Psoas muscle (tissue), 8 donors: ENCODE results near the gene MIEN1. TPM values are rescaled to one million over a fixed set of nuclear protein-coding genes. Genes with fewer than 3 reads are reported as not detected.

Source experiments
- ATAC-seq, 4 donors: fragments of 200-7000 bp; cut with Tn5 transposase; one replicate each; pipeline ENCODE4 v1.9.1; 2020; ENCODE audit warnings: moderate library complexity in 3 of 4, mild to moderate bottlenecking in 2 of 4
- DNase-seq, 2 donors: peaks; one replicate each; pipeline ENCODE4 v3.0.0-alpha.2; 2020
- H3K27ac ChIP-seq: fragments of 200-600 bp; one replicate; pipeline ENCODE4 v1.8.0; 2022
- H3K27me3 ChIP-seq, 3 donors: fragments of 200-600 bp in 1 of 3; one replicate each; pipeline versions ENCODE4 v1.6.1 to v1.8.0; 2013 to 2022; ENCODE audit warnings: low read length in 2 of 3, mild to moderate bottlenecking in 2 of 3, moderate library complexity in 1 of 3; ENCODE audit not compliant: insufficient read depth in 3 of 3
- H3K36me3 ChIP-seq, 2 donors: fragments of 200-600 bp in 1 of 2; one replicate each; pipeline versions ENCODE4 v1.6.1 to v1.8.0; 2013 to 2022; ENCODE audit warnings: low read depth in 1 of 2, mild to moderate bottlenecking in 1 of 2, moderate library complexity in 1 of 2; ENCODE audit not compliant: insufficient read depth in 1 of 2
- H3K4me1 ChIP-seq: fragments of 200-600 bp; one replicate; pipeline ENCODE4 v1.8.0; 2022
- H3K4me3 ChIP-seq: fragments of 200-600 bp; one replicate; pipeline ENCODE4 v1.8.0; 2022; ENCODE audit warnings: mild to moderate bottlenecking
- H3K9me3 ChIP-seq: fragments of 200-600 bp; one replicate; pipeline ENCODE4 v1.8.0; 2022
- WGBS, 3 donors: extraction: QIAGEN DNeasy Blood & Tissue Kit; methylation state at CpG; one replicate each; pipeline versions ENCODE4 v1.1.6 to v1.1.7; 2013; 5-methylcytosine and 5-hydroxymethylcytosine counted together
- intact Hi-C, 2 donors: fragments of 100-400 bp; cut with DNase I; formaldehyde crosslinking; loops; one replicate each; pipeline versions ENCODE4 v1.11.0 to v1.14.2; 2022
- polyA plus RNA-seq, 3 donors: library from polyadenylated mRNA; stranded (reverse); fragments of 200-250 nt; gene quantifications; one replicate each; pipeline ENCODE4 v1.2.3, GENCODE V29; 2013
- total RNA-seq, 4 donors: library from RNA; stranded (reverse); fragmentation: NEBNext Ultra II Directional in 2 of 4; extraction: Animal tissue kit (Norgen Biotek cat#: 25700) in 2 of 4; gene quantifications; one replicate each; pipeline versions ENCODE4 v1.2.1 to v1.2.4, GENCODE V29; 2021 to 2023
- TF ChIP-seq, protein P1 (sequence below): fragments of 200-600 bp; IDR thresholded peaks from one replicate; pipeline ENCODE4 v1.8.0; 2022; ENCODE audit warnings: antibody characterized with exemption
- donor health status: healthy with polysubstance abuse.
- donor health status: DM: no; HTN: no; CAD: no; lungs with moderate emphysema.
- donor health status: Bipolar disorder and iron deficiency.
- donor health status: healthy.
- donor health status: DM: yes; HTN: yes; CAD: no.
- donor health status: DM: no; HTN: no; CAD: no.
- donor health status: DM: no; HTN: no; CAD: no.
- donor health status: DM: yes; HTN: yes; CAD: no.

The MIEN1 gene
- total and polyA plus RNA-seq, 7 donors, result 28.2 to 83.9 (median 42.6) TPM

- ATAC-seq (no peak), DNase-seq (no peak)
- H3K27me3 ChIP-seq, result peaks cover 0 to 10% (median 3%) of the 10 kb centered on the region in 3 donors
- H3K36me3 ChIP-seq, result no peaks in the 10 kb centered on the region
- no peaks in the 10 kb centered on the region for H3K4me1 ChIP-seq
- TF ChIP-seq, protein P1, sequence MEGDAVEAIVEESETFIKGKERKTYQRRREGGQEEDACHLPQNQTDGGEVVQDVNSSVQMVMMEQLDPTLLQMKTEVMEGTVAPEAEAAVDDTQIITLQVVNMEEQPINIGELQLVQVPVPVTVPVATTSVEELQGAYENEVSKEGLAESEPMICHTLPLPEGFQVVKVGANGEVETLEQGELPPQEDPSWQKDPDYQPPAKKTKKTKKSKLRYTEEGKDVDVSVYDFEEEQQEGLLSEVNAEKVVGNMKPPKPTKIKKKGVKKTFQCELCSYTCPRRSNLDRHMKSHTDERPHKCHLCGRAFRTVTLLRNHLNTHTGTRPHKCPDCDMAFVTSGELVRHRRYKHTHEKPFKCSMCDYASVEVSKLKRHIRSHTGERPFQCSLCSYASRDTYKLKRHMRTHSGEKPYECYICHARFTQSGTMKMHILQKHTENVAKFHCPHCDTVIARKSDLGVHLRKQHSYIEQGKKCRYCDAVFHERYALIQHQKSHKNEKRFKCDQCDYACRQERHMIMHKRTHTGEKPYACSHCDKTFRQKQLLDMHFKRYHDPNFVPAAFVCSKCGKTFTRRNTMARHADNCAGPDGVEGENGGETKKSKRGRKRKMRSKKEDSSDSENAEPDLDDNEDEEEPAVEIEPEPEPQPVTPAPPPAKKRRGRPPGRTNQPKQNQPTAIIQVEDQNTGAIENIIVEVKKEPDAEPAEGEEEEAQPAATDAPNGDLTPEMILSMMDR, result no peak
- 90 to 96% (median 94%) methylated on average over 10 of the region's 10 CpGs for WGBS, 3 donors
- H3K9me3 ChIP-seq, result no peaks in the 10 kb centered on the region
- intact Hi-C loops, result no loop called here
- H3K27ac ChIP-seq, result no peak overlapping the region
- H3K4me3 ChIP-seq, result no peak overlapping the region
These were observed 31.6 kb upstream of the MIEN1 start for GRCh38 chr17:39761861-39762496.

GRCh38 chr17:39759204-39759603 is 28.9 kb upstream of the MIEN1 start:
- no peak for ATAC-seq
- intact Hi-C loops, result no loop called here

GRCh38 chr17:39757931-39758873 is 27.9 kb upstream of the MIEN1 start:
- 63 to 69% (median 67%) methylated on average over 12 of the region's 12 CpGs for WGBS, 3 donors
- Histone ChIP-seq H3K9me3 (no peaks in the 10 kb centered on the region), H3K36me3 (no peaks in the 10 kb centered on the region), H3K4me1 (no peaks in the 10 kb centered on the region), H3K27me3 (peaks cover 0 to 8% (median 3%) of the 10 kb centered on the region in 3 donors), H3K27ac (no peak overlapping the region), H3K4me3 (no peak overlapping the region)
- DNase-seq (no peak), ATAC-seq (no peak)
- TF ChIP-seq, protein P1, result no peak
- intact Hi-C loops, result no loop called here

More at GRCh38 chr17:39759204-39759603, 28.9 kb upstream of the MIEN1 start:
- Histone ChIP-seq H3K9me3 (no peaks in the 10 kb centered on the region), H3K36me3 (no peaks in the 10 kb centered on the region), H3K27ac (no peak overlapping the region), H3K4me3 (no peak overlapping the region), H3K4me1 (no peaks in the 10 kb centered on the region), H3K27me3 (peaks cover 0 to 10% (median 3%) of the 10 kb centered on the region in 3 donors)
- no peak for DNase-seq
- WGBS, 3 donors, result 86 to 89% (median 86%) methylated on average over 5 of the region's 5 CpGs
- TF ChIP-seq, protein P1, result no peak

DNA sequence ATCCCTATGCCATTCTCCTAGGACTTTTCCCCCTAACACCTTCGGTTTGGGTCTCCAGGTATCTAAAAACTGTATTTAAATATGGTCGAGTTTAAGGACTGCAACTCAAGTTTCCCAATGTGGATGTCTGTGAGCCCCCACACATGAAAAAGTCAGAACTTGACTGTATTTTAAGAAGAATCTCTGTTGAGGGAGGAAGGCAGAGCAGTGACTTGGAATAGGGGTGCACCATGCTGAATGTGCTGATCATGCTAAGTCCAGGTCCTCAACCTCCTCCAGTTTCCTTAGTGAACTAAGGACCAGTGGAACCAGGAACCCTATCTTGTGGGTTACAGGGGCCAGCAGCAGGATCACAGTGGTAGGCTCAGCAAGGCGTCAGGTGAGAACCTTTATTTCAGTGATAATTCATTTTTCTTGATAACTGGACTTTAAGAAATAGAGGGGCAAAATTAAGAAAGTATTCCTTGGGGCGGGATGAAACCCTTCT is 26.9 kb upstream of the MIEN1 start:
- Histone ChIP-seq H3K27me3 (peaks cover 0 to 3% (median 0%) of the 10 kb centered on the region in 3 donors), H3K9me3 (no peaks in the 10 kb centered on the region), H3K4me3 (no peak overlapping the region), H3K36me3 (no peaks in the 10 kb centered on the region), H3K27ac (no peak overlapping the region), H3K4me1 (no peaks in the 10 kb centered on the region)
- TF ChIP-seq, protein P1, result no peak
- WGBS, 3 donors, result 86% methylated on average over 4 of the region's 4 CpGs
- DNase-seq (no peak), ATAC-seq (no peak)
- intact Hi-C loops, result no loop called here
